Effector CD8-positive, alpha-beta T cell (primary cell): ENCODE measurements around the gene NTRK2.
"Not testable (repeated sequence)": the region's sequence is repeated elsewhere in the genome, so short reads cannot be mapped to it uniquely, and the experiment has no call there.

ENCODE experiments used
- DNase-seq: peaks from one replicate; lab custom pipeline; 2025; lab: John Stamatoyannopoulos, UW

The NTRK2 gene

GRCh38 chr9:85067792-85068191 lies 398.3 kb downstream of the NTRK2 start:
- no peak for DNase-seq

GRCh38 chr9:85069421-85069820 lies 399.9 kb downstream of the NTRK2 start:
- DNase-seq, result not testable (repeated sequence)
